ENCODE measurements around the gene ARMC10. TPM values are rescaled to one million over a fixed set of nuclear protein-coding genes. Genes with fewer than 3 reads are reported as not detected.

The ARMC10 gene
- total and polyA plus RNA-seq, 9 of the 15 experiments (the other 6 are each of a cell fraction or from before 2014, with no cell fraction given): 17.0 to 113 (median 72.6) TPM

DNA sequence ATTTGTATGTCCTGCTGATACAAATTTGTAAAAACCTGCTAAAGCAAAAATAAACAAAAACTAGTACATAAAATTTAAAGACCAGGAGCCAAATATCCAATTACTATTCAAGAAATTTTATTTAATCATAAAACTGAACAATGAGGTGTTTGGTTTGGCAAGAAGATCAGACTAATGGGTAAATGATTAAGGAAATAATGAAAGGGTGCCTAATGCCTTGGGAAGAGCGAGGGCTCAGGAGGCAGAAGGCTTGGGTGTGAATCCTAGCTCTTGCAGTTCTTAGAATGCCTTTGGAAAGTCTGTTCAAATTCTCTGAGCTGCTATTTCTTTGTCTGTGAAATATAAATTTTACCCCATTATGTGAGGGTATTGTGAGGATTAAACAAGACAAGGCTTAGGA, 41.6 kb downstream of the ARMC10 start (continued):
- TF ChIP-seq, protein P1, sequence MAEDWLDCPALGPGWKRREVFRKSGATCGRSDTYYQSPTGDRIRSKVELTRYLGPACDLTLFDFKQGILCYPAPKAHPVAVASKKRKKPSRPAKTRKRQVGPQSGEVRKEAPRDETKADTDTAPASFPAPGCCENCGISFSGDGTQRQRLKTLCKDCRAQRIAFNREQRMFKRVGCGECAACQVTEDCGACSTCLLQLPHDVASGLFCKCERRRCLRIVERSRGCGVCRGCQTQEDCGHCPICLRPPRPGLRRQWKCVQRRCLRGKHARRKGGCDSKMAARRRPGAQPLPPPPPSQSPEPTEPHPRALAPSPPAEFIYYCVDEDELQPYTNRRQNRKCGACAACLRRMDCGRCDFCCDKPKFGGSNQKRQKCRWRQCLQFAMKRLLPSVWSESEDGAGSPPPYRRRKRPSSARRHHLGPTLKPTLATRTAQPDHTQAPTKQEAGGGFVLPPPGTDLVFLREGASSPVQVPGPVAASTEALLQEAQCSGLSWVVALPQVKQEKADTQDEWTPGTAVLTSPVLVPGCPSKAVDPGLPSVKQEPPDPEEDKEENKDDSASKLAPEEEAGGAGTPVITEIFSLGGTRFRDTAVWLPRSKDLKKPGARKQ (CRISPR knock-in tag; IDR thresholded peaks at IDR 0.05): no peak
- no peak for TF ChIP-seq KLF13 (tag; IDR thresholded peaks at IDR 0.05; ENCODE audit: borderline replicate concordance, low read depth)
- no peak for TF ChIP-seq KDM5B (IDR thresholded peaks at IDR 0.05; ENCODE audit: insufficient replicate concordance, low read depth, low read length)
- TF ChIP-seq BHLHE40 (IDR thresholded peaks at IDR 0.05; ENCODE audit: low read length): no peak
- no peak for TF ChIP-seq FOXO4 (CRISPR knock-in tag; IDR thresholded peaks at IDR 0.05)
- TF ChIP-seq, protein P2, sequence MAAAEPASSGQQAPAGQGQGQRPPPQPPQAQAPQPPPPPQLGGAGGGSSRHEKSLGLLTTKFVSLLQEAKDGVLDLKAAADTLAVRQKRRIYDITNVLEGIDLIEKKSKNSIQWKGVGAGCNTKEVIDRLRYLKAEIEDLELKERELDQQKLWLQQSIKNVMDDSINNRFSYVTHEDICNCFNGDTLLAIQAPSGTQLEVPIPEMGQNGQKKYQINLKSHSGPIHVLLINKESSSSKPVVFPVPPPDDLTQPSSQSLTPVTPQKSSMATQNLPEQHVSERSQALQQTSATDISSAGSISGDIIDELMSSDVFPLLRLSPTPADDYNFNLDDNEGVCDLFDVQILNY (CRISPR knock-in tag; IDR thresholded peaks at IDR 0.05): no peak
- TF ChIP-seq CBFB (CRISPR knock-in tag; IDR thresholded peaks at IDR 0.05): no peak
- no peak for TF ChIP-seq MCM5 (IDR thresholded peaks at IDR 0.05; ENCODE audit: low read depth)

All from K562 (cell line).